ENCODE measurements around the gene FAM110A.
A peak's percentile ranks its signal among the peaks of the same experiment; 100 is the strongest.

The FAM110A gene

DNA sequence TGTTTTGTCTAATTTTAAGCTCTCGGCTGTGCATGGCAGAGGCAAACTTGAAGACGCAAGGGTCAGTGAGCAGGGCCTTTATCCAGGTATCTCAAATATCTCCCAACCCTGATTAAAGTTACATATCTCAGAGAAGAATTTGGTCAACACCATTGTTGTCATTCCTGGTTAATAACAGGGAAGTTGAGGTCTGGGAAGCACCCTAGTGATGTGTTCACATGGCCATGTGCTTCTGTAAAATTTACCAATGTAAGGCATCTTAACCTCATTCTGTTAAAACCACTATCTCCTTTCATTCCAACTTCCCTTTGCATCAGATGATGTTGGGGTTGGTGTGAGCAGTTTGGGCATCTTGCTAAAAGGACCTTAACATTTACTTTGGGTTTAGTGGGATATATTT, 4.0 kb upstream of the FAM110A start:
- no peak for DNase-seq (ENCODE audit: low spot score)
- H3K9me3 Mint-ChIP-seq, result no peaks in the 10 kb centered on the region
- H3K4me3 Mint-ChIP-seq, result no peak overlapping the region
- peak overlapping the region; percentile 67 for H3K27ac Mint-ChIP-seq
- no peaks in the 10 kb centered on the region for H3K36me3 Mint-ChIP-seq (ENCODE audit: low read depth)
- no peaks in the 10 kb centered on the region for H3K27me3 Mint-ChIP-seq (ENCODE audit: low read depth)
- peaks cover 20% of the 10 kb centered on the region for H3K4me1 Mint-ChIP-seq (ENCODE audit: low read depth)

GRCh38 chr20:830011-830521, 3.4 kb upstream of the FAM110A start:
- Mint-ChIP-seq H3K27me3 (ENCODE audit: low read depth) (no peaks in the 10 kb centered on the region), H3K36me3 (ENCODE audit: low read depth) (no peaks in the 10 kb centered on the region), H3K9me3 (no peaks in the 10 kb centered on the region), H3K27ac (no peak overlapping the region), H3K4me3 (no peak overlapping the region), H3K4me1 (ENCODE audit: low read depth) (peaks cover 24% of the 10 kb centered on the region)
- no peak for DNase-seq (ENCODE audit: low spot score)

- DNase-seq (ENCODE audit: low spot score), result no peak
- Mint-ChIP-seq H3K36me3 (ENCODE audit: low read depth) (peaks cover 3% of the 10 kb centered on the region), H3K9me3 (no peaks in the 10 kb centered on the region), H3K27me3 (ENCODE audit: low read depth) (no peaks in the 10 kb centered on the region), H3K4me1 (ENCODE audit: low read depth) (peaks cover 32% of the 10 kb centered on the region), H3K4me3 (no peak overlapping the region), H3K27ac (no peak overlapping the region)
Measured at GRCh38 chr20:831251-831650, 2.3 kb upstream of the FAM110A start.

DNA sequence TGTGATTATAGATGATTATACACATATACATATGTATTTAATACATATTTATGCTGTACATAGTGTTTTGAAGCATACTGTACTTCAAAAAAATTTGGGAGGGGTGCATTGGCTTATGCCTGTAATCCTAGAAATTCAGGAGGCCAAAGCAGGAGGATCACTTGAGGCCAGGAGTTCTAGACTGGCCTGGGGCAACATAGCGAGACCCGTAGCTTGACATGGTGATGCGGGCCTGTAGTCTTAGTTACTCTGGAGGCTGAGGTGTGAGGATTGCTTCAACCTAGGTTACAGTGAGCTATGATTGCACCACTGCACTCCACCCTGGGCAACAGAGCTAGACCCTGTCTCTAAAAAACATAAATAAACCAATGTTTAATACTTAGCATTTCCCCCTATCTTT, 1.6 kb upstream of the FAM110A start:
- Mint-ChIP-seq H3K9me3 (no peaks in the 10 kb centered on the region), H3K4me1 (ENCODE audit: low read depth) (peaks cover 39% of the 10 kb centered on the region), H3K4me3 (no peak overlapping the region), H3K27me3 (ENCODE audit: low read depth) (no peaks in the 10 kb centered on the region), H3K27ac (no peak overlapping the region), H3K36me3 (ENCODE audit: low read depth) (peaks cover 5% of the 10 kb centered on the region)
- DNase-seq (ENCODE audit: low spot score), result no peak

GRCh38 chr20:833121-833449, 430 bp upstream of the FAM110A start:
- Mint-ChIP-seq H3K27ac (peak overlapping the region; percentile 85), H3K36me3 (ENCODE audit: low read depth) (peaks cover 5% of the 10 kb centered on the region), H3K27me3 (ENCODE audit: low read depth) (no peaks in the 10 kb centered on the region), H3K9me3 (no peaks in the 10 kb centered on the region), H3K4me3 (peak overlapping the region; percentile 87), H3K4me1 (ENCODE audit: low read depth) (peaks cover 44% of the 10 kb centered on the region)
- no peak for DNase-seq (ENCODE audit: low spot score)

- Mint-ChIP-seq H3K4me3 (peak overlapping the region; percentile 87), H3K27ac (peak overlapping the region; percentile 83), H3K4me1 (ENCODE audit: low read depth) (peaks cover 43% of the 10 kb centered on the region), H3K9me3 (no peaks in the 10 kb centered on the region), H3K36me3 (ENCODE audit: low read depth) (peaks cover 5% of the 10 kb centered on the region), H3K27me3 (ENCODE audit: low read depth) (no peaks in the 10 kb centered on the region)
- DNase-seq (ENCODE audit: low spot score), result no peak
Measured at GRCh38 chr20:834151-834746, 734 bp downstream of the FAM110A start.

DNA sequence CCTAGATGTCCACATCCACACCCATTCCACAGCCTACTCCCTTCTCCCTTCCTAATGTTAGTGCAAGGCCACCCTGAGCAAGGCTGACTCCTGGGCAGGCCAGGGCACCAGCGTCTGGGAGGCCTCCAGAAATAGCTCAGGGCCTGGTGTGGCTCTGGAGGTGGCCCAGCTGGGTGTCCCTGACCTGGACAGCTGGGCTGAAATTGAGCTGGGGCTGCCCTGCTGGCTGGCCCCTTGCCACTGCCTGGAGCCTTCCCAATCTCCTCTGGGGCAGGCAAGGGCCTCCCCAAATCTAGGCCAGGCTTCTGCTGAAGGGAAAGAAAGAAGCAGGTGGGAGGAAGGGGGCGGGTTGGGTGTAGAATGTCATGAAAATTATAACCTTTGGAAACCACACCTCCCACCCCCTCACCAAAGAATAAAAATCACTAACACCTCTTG, 2.1 kb downstream of the FAM110A start:
- Mint-ChIP-seq H3K4me3 (peak overlapping the region; percentile 81), H3K27me3 (ENCODE audit: low read depth) (no peaks in the 10 kb centered on the region), H3K9me3 (no peaks in the 10 kb centered on the region), H3K4me1 (ENCODE audit: low read depth) (peaks cover 41% of the 10 kb centered on the region), H3K36me3 (ENCODE audit: low read depth) (peaks cover 8% of the 10 kb centered on the region), H3K27ac (peak overlapping the region; percentile 81)
- peak; percentile 57 for DNase-seq (ENCODE audit: low spot score)

GRCh38 chr20:836190-836589, 2.7 kb downstream of the FAM110A start:
- no peaks in the 10 kb centered on the region for H3K27me3 Mint-ChIP-seq (ENCODE audit: low read depth)
- peaks cover 41% of the 10 kb centered on the region for H3K4me1 Mint-ChIP-seq (ENCODE audit: low read depth)
- peaks cover 8% of the 10 kb centered on the region for H3K36me3 Mint-ChIP-seq (ENCODE audit: low read depth)
- H3K9me3 Mint-ChIP-seq, result no peaks in the 10 kb centered on the region
- no peak for DNase-seq (ENCODE audit: low spot score)
- peak overlapping the region; percentile 13 for H3K4me3 Mint-ChIP-seq
- no peak overlapping the region for H3K27ac Mint-ChIP-seq

GRCh38 chr20:839015-839414, 5.5 kb downstream of the FAM110A start:
- H3K36me3 Mint-ChIP-seq (ENCODE audit: low read depth), result peaks cover 8% of the 10 kb centered on the region
- DNase-seq (ENCODE audit: low spot score), result no peak
- no peak overlapping the region for H3K27ac Mint-ChIP-seq
- H3K9me3 Mint-ChIP-seq, result no peaks in the 10 kb centered on the region
- H3K27me3 Mint-ChIP-seq (ENCODE audit: low read depth), result no peaks in the 10 kb centered on the region
- H3K4me3 Mint-ChIP-seq, result no peak overlapping the region
- H3K4me1 Mint-ChIP-seq (ENCODE audit: low read depth), result peaks cover 38% of the 10 kb centered on the region

DNA sequence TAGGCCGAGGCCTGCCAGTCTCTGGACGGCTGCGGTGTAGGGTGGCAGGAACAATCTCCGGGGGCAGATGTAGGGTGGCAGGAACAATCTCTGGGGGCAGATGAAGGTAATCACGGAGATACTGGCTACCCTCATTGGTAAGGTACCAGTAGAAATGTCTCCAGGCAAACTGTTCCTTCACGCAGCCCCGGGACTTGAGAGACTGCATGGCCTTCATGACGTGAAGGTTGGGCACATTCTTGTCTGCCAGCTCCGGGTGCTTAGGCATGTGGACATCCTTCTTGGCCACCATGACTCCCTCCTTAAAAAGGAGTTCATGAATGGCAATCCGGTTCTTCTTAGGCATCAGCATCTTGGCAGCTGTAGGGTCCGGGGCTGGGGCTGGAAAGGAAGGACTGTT, 6.1 kb downstream of the FAM110A start:
- H3K36me3 Mint-ChIP-seq (ENCODE audit: low read depth), result peaks cover 8% of the 10 kb centered on the region
- H3K4me1 Mint-ChIP-seq (ENCODE audit: low read depth), result peaks cover 39% of the 10 kb centered on the region
- no peaks in the 10 kb centered on the region for H3K9me3 Mint-ChIP-seq
- no peak overlapping the region for H3K27ac Mint-ChIP-seq
- H3K4me3 Mint-ChIP-seq, result peak overlapping the region; percentile 36
- no peak for DNase-seq (ENCODE audit: low spot score)
- no peaks in the 10 kb centered on the region for H3K27me3 Mint-ChIP-seq (ENCODE audit: low read depth)

DNA sequence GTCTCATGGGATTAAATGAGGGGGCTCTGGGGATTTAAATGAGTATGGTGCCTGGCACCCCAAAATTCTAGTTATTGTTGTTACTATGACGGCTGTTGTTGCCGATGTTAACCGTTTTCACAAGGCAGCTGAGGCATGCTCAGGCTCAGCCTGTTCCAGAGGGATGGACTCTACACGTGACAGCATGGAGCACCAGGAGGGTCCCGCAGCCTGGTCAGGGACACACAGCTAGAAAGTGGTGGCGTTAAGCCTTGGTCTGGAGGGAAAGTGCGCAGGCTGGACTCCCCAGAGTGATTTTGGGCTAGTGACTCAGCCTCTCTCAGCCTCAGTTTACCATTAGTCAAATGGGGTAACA, 7.0 kb downstream of the FAM110A start:
- Mint-ChIP-seq H3K36me3 (ENCODE audit: low read depth) (peaks cover 5% of the 10 kb centered on the region), H3K4me1 (ENCODE audit: low read depth) (peaks cover 32% of the 10 kb centered on the region), H3K4me3 (peak overlapping the region; percentile 59), H3K9me3 (no peaks in the 10 kb centered on the region), H3K27me3 (ENCODE audit: low read depth) (no peaks in the 10 kb centered on the region), H3K27ac (no peak overlapping the region)
- no peak for DNase-seq (ENCODE audit: low spot score)

- H3K36me3 Mint-ChIP-seq (ENCODE audit: low read depth), result peaks cover 8% of the 10 kb centered on the region
- no peaks in the 10 kb centered on the region for H3K9me3 Mint-ChIP-seq
- no peaks in the 10 kb centered on the region for H3K27me3 Mint-ChIP-seq (ENCODE audit: low read depth)
- H3K4me3 Mint-ChIP-seq, result peak overlapping the region; percentile 59
- H3K27ac Mint-ChIP-seq, result no peak overlapping the region
- no peak for DNase-seq (ENCODE audit: low spot score)
- H3K4me1 Mint-ChIP-seq (ENCODE audit: low read depth), result peaks cover 30% of the 10 kb centered on the region
Measured at GRCh38 chr20:840858-841567, 7.5 kb downstream of the FAM110A start.

DNA sequence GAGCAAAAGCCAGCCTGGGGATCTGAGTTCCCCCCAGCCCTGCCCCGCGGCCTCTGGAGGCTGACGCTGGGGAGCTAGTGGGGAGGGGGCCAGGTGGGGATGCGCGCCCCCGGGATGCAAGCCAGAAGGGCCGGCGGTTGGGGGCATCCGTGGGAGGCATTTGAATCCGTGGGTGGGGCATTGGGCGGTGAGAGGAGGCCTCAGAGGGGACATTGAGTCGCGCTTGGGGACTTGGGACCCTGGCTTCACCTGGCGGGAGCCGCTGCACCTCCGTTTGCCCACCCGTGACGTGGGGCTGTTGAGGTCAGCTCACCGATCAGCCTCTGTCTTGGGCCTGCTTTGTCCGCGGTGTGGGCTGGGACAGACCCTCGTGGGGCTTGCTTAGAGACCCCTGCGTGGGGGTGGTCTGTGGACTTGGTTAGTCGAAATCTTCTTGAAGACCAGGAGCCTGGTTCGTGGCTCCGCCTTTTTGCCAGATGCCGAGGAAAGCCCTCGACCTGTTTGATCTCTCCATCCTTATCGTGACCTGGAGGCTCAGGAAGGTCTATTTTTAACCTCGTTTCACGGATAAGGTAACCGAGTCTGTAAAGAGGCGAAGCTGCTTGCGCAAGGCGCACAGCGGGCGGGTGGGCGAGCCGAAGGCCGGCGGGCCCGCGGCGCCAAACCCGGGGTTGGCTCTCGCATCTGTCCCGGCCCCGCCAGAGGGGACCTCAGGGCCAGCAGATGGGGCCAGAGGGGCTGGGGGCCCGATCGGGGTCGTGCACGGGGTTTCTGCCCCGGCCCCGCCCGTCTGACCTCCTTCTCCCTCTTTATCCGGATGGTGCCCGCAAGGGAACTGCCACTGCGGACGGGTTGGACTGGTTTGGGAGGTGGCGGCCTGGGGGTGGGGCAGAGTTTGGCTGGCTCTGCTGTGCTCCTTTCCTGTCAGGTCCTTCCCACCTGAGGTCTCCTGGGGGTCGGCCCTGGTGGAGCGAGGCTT, 8.3 kb downstream of the FAM110A start:
- Mint-ChIP-seq H3K36me3 (ENCODE audit: low read depth) (peaks cover 10% of the 10 kb centered on the region), H3K4me3 (peak overlapping the region; percentile 69), H3K4me1 (ENCODE audit: low read depth) (peaks cover 31% of the 10 kb centered on the region)

GRCh38 chr20:842547-842940, 9.0 kb downstream of the FAM110A start:
- no peaks in the 10 kb centered on the region for H3K9me3 Mint-ChIP-seq
- peaks cover 34% of the 10 kb centered on the region for H3K4me1 Mint-ChIP-seq (ENCODE audit: low read depth)
- H3K27me3 Mint-ChIP-seq (ENCODE audit: low read depth), result no peaks in the 10 kb centered on the region

More for the DNA sequence above, 8.3 kb downstream of the FAM110A start:
- no peak for DNase-seq (ENCODE audit: low spot score)
- Mint-ChIP-seq H3K27me3 (ENCODE audit: low read depth) (no peaks in the 10 kb centered on the region), H3K27ac (no peak overlapping the region), H3K9me3 (no peaks in the 10 kb centered on the region)

More at GRCh38 chr20:842547-842940, 9.0 kb downstream of the FAM110A start:
- Mint-ChIP-seq H3K4me3 (no peak overlapping the region), H3K27ac (no peak overlapping the region), H3K36me3 (ENCODE audit: low read depth) (peaks cover 14% of the 10 kb centered on the region)
- no peak for DNase-seq (ENCODE audit: low spot score)
